Calu3 (cell line): ENCODE measurements around the gene DBH. TPM values are rescaled to one million over a fixed set of nuclear protein-coding genes. Genes with fewer than 3 reads are reported as not detected.

Experiments
- BruUV-seq: library from RNA; stranded (reverse); fragments of 400-500 nt; replicated peaks from 2 replicates; lab custom pipeline; 2021; lab: Mats Ljungman, UMichigan
- CTCF ChIA-PET: fragments of 300-600 bp; sonication (Branson Sonifier 250); formaldehyde crosslinking; loops from one replicate; lab custom pipeline; 2022; ENCODE audit warnings: antibody characterized with exemption; lab: Charles Lee
- DNase-seq: peaks from one replicate; pipeline ENCODE4 v3.0.0; 2022
- H3K27ac Mint-ChIP-seq: one replicate; pipeline ENCODE4 v1.8.0; 2022; ENCODE audit warnings: mixed read lengths; ENCODE audit not compliant: unreplicated experiment
- H3K27me3 Mint-ChIP-seq: one replicate; pipeline ENCODE4 v1.8.0; 2022; ENCODE audit warnings: mixed read lengths; ENCODE audit not compliant: unreplicated experiment
- H3K36me3 Mint-ChIP-seq: one replicate; pipeline ENCODE4 v1.8.0; 2022; ENCODE audit warnings: mild to moderate bottlenecking, moderate library complexity, mixed read lengths; ENCODE audit not compliant: insufficient read depth, unreplicated experiment
- H3K4me1 Mint-ChIP-seq: one replicate; pipeline ENCODE4 v1.8.0; 2022; ENCODE audit warnings: mild to moderate bottlenecking, low read depth, mixed read lengths; ENCODE audit not compliant: unreplicated experiment
- H3K4me3 Mint-ChIP-seq: one replicate; pipeline ENCODE4 v1.8.0; 2022; ENCODE audit warnings: mild to moderate bottlenecking, low read depth, moderate library complexity, mixed read lengths; ENCODE audit not compliant: unreplicated experiment
- H3K9me3 Mint-ChIP-seq: one replicate; pipeline ENCODE4 v1.8.0; 2022; ENCODE audit warnings: low read depth, mixed read lengths; ENCODE audit not compliant: unreplicated experiment
- intact Hi-C: fragments of 100-400 bp; cut with micrococcal nuclease; formaldehyde crosslinking; loops from one replicate; pipeline ENCODE4 v1.10.0; 2022; ENCODE audit not compliant: unreplicated experiment
- total RNA-seq: library from RNA; stranded (reverse); gene quantifications from 2 replicates; pipeline ENCODE4 v1.2.3, GENCODE V29; 2022
- TF ChIP-seq, protein P1 (sequence below): fragments of 200-600 bp; IDR thresholded peaks from one replicate; pipeline ENCODE4 v1.8.0; 2022; ENCODE audit warnings: antibody characterized with exemption; ENCODE audit not compliant: unreplicated experiment

Gene DBH
- total RNA-seq, 1 experiment from 2014 or later, result not detected

DNA sequence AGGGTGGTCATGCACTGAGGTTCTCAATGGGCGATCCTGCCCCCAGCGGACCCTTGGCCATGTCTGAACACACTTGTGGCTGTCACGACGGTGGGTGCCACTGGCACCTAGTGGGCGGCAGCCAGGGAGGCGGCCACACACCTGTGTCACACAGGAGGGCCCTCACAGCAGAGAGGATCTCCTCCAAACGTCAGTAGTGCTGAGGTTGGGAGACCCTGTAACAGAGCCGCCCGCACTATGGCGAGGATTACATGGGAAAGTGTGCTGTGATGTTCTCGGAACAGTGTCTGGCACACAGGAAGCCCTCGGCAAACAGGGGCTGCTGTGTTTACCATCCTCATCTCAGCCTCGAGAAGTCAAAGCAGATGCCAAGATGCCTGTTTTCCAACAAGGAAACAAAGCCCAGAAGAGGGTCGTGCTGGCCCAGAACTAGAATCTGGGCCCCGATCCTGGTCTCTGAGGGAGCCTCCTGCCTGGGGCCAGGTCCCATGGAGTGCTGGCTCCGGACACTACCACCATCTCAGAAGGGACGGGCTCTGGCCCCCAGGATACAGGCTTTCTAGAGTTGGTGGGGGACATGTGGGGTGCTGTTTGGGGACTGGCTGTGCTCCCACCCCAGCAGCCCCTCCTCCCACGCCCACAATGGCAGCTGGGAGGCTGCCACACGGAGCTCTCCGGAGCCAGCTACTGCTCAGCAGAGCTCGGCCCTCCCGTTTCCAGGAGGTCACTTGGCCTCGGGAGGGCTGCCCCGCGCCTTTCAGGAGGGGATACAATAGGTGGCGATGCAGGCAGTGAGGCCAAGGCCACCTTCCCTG is 48.2 kb downstream of the DBH start:
- no peaks in the 10 kb centered on the region for H3K36me3 Mint-ChIP-seq
- peaks cover 37% of the 10 kb centered on the region for H3K27me3 Mint-ChIP-seq
- intact Hi-C loops, result no loop called here
- DNase-seq, result no peak
- CTCF ChIA-PET, result no interaction called here
- TF ChIP-seq, protein P1, sequence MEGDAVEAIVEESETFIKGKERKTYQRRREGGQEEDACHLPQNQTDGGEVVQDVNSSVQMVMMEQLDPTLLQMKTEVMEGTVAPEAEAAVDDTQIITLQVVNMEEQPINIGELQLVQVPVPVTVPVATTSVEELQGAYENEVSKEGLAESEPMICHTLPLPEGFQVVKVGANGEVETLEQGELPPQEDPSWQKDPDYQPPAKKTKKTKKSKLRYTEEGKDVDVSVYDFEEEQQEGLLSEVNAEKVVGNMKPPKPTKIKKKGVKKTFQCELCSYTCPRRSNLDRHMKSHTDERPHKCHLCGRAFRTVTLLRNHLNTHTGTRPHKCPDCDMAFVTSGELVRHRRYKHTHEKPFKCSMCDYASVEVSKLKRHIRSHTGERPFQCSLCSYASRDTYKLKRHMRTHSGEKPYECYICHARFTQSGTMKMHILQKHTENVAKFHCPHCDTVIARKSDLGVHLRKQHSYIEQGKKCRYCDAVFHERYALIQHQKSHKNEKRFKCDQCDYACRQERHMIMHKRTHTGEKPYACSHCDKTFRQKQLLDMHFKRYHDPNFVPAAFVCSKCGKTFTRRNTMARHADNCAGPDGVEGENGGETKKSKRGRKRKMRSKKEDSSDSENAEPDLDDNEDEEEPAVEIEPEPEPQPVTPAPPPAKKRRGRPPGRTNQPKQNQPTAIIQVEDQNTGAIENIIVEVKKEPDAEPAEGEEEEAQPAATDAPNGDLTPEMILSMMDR, result no peak
- BruUV-seq, result no TSS peak
- H3K9me3 Mint-ChIP-seq, result no peaks in the 10 kb centered on the region
- no peak overlapping the region for H3K27ac Mint-ChIP-seq
- no peak overlapping the region for H3K4me3 Mint-ChIP-seq
- H3K4me1 Mint-ChIP-seq, result no peaks in the 10 kb centered on the region

- DNase-seq, result no peak
- Mint-ChIP-seq H3K27me3 (peaks cover 34% of the 10 kb centered on the region), H3K9me3 (no peaks in the 10 kb centered on the region), H3K27ac (no peak overlapping the region), H3K36me3 (no peaks in the 10 kb centered on the region), H3K4me3 (no peak overlapping the region), H3K4me1 (no peaks in the 10 kb centered on the region)
- BruUV-seq, result no TSS peak
- intact Hi-C loops, result no loop called here
- CTCF ChIA-PET, result no interaction called here
- TF ChIP-seq, protein P1, result no peak
These were observed 48.8 kb downstream of the DBH start for GRCh38 chr9:133684936-133685361.

GRCh38 chr9:133685653-133686609 is 49.8 kb downstream of the DBH start:
- Mint-ChIP-seq H3K9me3 (no peaks in the 10 kb centered on the region), H3K27ac (no peak overlapping the region), H3K36me3 (no peaks in the 10 kb centered on the region), H3K4me1 (no peaks in the 10 kb centered on the region), H3K27me3 (peaks cover 34% of the 10 kb centered on the region), H3K4me3 (no peak overlapping the region)
- no peak for DNase-seq
- CTCF ChIA-PET, result no interaction called here
- intact Hi-C loops, result no loop called here
- no TSS peak for BruUV-seq
- TF ChIP-seq, protein P1, result no peak

DNA sequence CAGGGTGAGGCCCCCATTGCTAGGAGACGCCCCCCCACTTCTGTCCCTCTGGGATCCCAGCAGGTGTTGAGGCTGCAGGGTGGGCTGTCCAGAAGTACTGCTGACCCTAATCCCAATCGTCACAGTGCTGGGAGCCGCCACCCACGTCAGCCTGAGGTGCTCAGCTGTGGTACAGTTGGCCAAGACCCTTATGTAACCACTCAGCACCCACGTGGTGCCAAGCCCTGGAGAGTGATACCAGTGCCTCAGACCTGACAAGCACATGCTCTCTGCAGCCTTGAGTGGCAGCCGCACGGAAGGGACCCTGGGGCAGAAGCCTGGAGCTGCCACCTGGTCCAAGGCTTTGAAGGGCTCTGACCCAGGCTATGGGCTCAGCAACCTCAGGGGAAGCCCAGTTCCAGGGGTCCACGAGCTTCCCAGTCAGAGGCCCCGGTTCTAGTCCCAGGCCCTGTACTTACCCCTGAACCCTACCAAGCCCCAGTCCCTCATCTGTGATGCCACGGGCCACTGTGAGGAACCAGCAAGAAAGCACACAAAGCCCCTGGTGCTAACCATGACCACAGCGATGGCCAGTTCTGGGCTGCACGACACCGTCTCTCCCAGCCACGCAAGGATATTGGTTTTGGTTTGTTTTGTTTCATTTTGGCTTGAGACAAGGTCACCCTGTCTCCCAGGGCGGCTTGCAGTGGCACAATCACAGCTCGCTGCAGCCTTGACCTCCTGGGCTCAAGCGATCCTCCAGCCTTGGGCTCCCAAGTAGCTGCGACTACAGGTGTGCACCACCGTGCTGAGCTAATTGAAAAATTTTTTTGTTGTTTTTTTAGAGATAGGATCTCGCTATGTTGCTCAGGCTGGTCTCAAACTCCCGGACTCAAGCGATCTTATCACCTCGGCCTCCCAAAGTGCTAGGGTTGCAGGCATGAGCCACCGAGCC is 50.7 kb downstream of the DBH start:
- no TSS peak for BruUV-seq

More for the DNA sequence above, 50.7 kb downstream of the DBH start:
- TF ChIP-seq, protein P1, result no peak
- no peaks in the 10 kb centered on the region for H3K4me1 Mint-ChIP-seq
- no peak for DNase-seq
- H3K36me3 Mint-ChIP-seq, result no peaks in the 10 kb centered on the region
- intact Hi-C loops, result no loop called here
- H3K9me3 Mint-ChIP-seq, result no peaks in the 10 kb centered on the region
- H3K4me3 Mint-ChIP-seq, result no peak overlapping the region
- H3K27me3 Mint-ChIP-seq, result peaks cover 35% of the 10 kb centered on the region
- CTCF ChIA-PET, result no interaction called here
- no peak overlapping the region for H3K27ac Mint-ChIP-seq
